NCI-H1105 (cell line): ENCODE measurements around the gene ASIC4.

Experiments used
- DNase-seq: peaks from one replicate; lab custom pipeline; 2025; lab: John Stamatoyannopoulos, UW

The ASIC4 gene

GRCh38 chr2:219515874-219516629, 1.8 kb downstream of the ASIC4 start:
- DNase-seq, result no peak

- no peak for DNase-seq
Observed at GRCh38 chr2:219516888-219517287, 2.6 kb downstream of the ASIC4 start.

DNA sequence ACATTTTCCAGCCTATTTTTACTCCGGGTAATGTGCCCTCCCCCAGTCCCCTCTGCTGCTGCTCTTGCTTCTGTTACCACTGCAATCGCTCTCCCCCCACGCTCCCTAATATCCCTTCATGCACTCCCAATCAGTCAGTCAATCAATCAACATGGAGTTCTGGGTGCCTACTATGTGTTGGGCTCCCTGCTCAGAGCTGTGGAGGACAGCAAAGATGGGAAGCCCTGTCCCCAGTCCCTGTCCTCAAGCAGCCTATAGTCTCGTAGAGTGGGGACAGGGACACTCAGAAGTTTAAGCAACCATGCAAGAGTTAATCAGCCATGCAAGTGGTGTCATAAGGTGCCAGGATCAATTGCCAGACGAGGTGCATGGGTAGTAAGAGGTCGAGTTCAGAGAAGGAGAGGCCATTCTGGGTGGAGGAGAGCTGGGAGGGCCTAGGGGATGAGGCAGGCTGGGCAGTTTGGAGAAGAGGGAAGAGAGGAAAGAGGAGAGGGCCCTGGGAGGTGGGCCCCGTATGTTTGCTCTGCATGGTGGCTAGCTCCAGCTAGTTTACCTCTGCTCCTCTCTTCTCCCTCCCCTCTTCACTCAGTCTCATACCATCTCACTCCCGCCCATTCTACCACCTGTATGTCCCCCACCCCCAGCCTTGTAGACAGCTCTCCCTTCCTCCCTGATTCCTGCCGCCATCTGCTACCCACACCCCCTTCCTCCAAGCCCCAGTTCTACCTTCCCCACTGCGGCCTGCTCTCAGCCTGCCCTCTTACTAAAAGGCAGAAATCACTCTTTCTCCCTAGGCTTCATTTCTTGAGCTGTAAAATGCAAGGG, 3.9 kb downstream of the ASIC4 start:
- DNase-seq, result no peak

DNA sequence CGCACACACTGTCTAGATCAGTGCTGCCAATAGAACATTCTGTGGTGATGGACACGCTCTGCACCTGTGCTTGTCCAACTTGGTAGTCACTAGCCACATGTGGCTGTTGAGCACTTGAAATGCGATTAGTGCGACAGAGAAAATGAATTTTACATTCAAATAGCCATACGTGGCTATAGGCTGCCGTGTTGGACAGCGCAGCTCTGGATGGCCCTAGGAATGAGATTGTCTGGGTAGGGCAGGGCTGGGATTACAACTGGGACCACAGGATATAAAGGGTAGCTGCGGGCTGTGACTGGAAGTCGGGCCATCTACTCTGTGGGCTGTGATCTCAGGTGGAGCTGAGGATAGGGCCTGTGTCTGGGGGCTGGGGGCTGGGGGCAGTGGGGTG, 5.2 kb downstream of the ASIC4 start:
- no peak for DNase-seq

GRCh38 chr2:219520079-219520478, 5.8 kb downstream of the ASIC4 start:
- DNase-seq, result no peak

DNA sequence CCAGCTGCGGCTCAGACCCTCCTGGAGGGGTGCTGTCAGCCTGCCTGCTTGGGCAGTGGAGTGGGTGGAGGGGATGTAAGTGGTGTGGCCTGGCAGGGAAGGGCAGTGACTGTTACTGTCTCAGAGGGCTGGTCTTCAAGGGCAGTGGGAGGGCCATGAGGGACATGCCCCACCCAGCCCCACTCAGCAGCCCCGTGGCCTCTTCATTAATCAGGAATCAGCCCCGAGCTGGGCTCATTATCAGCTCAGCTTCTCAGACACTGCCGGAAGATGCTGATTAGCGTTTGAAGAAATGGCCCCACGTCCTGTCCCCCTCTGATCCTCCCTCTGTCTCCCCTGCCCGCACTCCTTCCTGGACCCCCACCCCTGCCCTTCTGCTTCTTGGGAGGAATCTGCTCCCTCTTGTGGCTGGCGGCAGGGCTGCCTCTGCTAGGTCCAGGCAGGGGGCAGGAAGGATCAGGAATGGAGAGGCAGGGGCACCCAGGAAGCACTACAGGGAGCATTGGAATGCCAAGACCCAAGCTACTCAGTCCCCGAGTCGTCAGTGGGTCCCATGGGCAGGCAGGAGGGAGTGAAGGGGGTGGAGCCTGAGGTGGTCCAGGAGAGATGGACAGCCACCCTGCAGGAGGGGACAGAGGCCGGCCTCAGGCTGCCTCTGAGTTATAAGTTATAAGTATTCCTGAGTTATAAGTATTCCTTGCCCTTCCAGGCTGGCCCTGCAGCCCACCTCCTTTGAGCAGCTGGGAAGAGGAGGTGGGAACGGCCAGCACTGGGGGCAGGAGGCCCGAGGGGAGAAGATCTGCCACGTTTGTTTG, 7.0 kb downstream of the ASIC4 start:
- DNase-seq, result no peak

- DNase-seq, result no peak
Observed at GRCh38 chr2:219522111-219523030, 8.1 kb downstream of the ASIC4 start.

DNA sequence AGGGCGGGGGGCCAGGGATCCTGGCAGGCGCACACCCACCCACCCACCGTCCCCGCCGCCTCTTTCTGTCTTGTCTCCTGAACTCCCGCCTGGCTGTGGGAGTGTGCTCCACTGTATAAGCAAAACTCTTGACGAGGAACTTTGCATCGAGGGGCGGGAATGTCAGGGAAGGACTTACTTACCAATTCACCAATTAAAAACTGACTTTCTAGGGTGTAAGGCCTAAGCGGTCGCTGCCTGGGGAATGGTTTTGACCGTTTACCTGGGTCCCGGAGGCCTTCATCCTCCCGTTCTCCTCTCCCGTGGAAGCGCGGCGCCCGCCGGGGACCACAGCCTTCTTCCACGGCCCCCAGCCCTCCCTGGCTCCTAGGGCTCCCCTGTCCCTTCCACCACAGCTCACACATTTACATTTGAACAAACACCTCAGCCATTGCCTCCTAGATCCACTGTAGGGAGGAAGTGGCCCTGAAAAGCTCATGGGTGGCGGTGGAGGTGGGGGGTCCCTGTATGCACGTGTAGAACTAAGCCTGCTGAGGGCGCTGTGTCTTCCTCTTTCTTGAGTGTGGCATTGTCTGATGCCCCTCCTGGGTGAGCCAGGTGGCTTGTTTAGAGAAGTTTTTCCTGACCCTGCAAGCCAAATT, 8.9 kb downstream of the ASIC4 start:
- no peak for DNase-seq

DNA sequence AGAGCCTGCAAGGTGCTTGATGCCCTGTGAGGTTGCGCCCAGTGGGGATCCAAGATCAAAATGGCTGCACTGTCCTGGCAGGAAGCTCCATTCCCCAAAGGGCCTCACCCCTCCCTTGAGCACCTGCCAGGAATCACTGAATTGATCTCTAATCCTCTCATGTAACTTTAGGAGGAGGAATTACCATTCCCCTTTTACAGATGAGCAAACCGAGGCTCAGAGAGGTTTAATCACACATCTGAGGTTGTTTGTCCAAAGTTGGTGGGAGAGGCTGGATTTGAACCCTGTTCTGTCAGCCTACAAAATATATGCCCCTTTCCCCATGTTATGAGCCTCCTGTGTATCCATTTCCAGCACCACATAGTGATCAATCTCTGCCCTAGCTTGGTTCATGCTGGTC, 10.5 kb downstream of the ASIC4 start:
- DNase-seq, result no peak

GRCh38 chr2:219525533-219526232, 11.4 kb downstream of the ASIC4 start:
- no peak for DNase-seq

DNA sequence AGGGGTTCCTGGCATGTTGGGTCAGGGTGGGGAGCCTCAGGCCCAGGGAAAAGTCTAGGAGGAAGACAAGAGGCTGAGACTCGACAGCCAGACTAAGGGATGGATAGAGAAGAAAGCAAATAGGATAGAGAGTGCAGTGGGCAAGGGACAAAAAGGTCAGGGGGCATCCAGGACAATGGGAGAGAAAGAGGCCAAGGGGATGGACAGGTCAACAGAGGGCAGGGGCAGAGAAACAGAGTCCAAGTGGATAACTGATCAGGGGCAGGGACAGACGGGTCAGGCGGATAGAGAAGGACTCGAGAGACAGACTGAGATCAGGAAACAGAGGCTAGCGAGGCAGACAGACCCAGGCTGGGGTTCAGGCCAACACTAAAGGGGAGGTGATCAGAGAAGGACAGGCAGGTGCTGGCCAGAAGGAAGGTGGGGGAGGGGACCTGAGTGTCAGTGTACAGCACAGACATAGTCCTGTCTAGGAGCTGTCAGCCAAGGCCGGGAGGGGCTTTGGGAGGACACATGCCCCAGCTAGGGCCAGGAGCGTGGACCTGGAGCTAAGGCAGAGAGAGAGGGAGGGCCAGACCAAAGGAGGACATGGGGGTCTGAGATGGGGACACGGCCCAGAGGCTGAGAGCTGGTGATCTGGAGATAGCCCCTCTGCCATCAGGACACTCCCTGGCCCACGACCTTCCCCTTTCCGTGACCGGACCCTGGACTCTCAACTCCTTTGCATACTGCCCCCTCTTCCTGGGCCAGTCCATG, 12.2 kb downstream of the ASIC4 start:
- DNase-seq, result no peak

- no peak for DNase-seq
Observed at GRCh38 chr2:219527076-219527394, 12.8 kb downstream of the ASIC4 start.

DNA sequence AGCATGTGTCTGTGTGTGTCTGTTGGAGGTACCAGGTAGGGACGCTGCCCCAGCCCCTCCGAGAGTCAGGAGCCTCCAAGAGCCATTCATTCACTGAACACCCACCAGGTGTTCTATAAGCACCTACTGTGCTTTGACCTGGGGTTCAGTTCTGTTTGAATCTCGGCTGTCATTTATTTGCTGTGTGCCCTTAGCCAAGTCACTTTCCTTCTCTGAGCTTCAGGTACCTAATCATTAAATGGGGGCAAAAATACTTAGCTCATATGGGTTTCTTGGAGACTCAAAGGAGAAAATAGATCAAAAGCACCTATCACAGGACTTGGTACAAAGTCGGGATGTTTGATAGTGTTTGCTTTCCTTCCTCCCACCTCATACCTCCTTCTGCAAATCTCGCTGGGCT, 13.2 kb downstream of the ASIC4 start:
- no peak for DNase-seq

GRCh38 chr2:219530048-219530963, 16.0 kb downstream of the ASIC4 start:
- DNase-seq, result peak; percentile 61

GRCh38 chr2:219531639-219532377, 17.5 kb downstream of the ASIC4 start:
- DNase-seq, result no peak

DNA sequence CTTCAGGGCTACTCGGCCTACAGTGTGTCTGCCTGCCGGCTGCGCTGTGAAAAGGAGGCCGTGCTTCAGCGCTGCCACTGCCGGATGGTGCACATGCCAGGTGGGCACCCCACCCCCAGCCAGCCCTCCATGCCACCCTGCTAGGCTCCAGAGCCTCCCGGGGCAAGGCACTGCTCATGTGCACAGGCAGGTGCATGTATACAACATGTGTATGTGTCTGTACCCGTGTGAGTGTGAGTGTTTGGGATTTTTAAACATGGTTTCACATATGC, 18.0 kb downstream of the ASIC4 start:
- DNase-seq, result no peak

GRCh38 chr2:219533930-219534661, 19.8 kb downstream of the ASIC4 start:
- no peak for DNase-seq

GRCh38 chr2:219536425-219536824, 22.1 kb downstream of the ASIC4 start:
- no peak for DNase-seq
